ENCODE measurements around the gene PUS1. TPM values are rescaled to one million over a fixed set of nuclear protein-coding genes. Genes with fewer than 3 reads are reported as not detected.
"Not testable (repeated sequence)": the region's sequence is repeated elsewhere in the genome, so short reads cannot be mapped to it uniquely, and the experiment has no call there.

The PUS1 gene
- total and polyA plus RNA-seq, 2 donors (not counting 1 experiment from before 2014, with no cell fraction given) = 50.1 to 99.5 TPM

DNA sequence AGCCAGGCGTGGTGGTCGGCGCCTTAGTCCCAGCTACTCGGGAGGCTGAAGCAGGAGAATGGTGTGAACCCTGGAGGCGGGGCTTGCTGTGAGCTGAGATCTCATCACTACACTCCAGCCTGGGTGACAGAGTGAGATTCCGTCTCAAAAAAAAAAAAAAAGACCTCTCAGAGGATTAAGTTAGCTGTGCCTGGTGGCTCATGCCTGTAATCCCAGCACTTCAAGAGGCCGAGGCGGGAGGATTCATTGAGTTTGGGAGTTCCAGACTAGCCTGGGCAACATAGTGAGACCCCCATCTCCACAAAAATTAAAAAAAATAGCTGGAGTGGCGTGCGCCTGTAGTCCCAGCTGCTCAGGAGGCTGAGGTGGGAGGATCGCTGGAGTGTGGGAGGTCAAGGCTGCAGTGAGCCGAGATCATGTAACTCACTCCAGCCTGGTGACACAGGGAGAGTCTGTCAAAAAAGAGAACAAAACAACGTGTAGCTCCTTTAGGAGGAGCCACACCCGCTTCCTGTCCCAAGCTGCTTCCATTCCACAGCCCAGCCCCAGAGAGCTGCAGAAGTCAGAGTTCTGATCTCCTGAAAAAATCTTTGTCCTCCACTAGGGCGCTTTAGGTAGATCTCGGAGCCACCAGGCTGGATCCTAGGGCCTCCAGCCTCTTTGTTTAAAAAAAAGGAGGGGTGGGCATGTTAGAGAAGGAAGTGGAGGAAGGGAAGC is 46.1 kb upstream of the PUS1 start:
- Mint-ChIP-seq H3K27ac (no peak overlapping the region), H3K4me3 (no peak overlapping the region), H3K27me3 (peaks cover 6% of the 10 kb centered on the region), H3K9me3 (ENCODE audit: insufficient read depth) (peaks cover 6% of the 10 kb centered on the region), H3K4me1 (no peaks in the 10 kb centered on the region)
- WGBS (ENCODE audit: insufficient coverage) = 85% methylated on average over 8 of the region's 16 CpGs
- no peaks in the 10 kb centered on the region for H3K36me3 ChIP-seq (replicated peaks in 1 of 2; ENCODE audit: control extremely low read depth in 1 of 2, control insufficient read depth in 1 of 2, extremely low read depth in 1 of 2, insufficient read depth in 2 of 2, low read length in 1 of 2)
- no peak overlapping the region for H3K9ac ChIP-seq (ENCODE audit: low read length)
- H3K4me2 ChIP-seq (replicated peaks; ENCODE audit: low read depth, low read length, poor library complexity, severe bottlenecking) = no peak overlapping the region
- peaks cover 0 to 3% of the 10 kb centered on the region in 2 donors for H3K4me1 ChIP-seq (ENCODE audit: control insufficient read depth in 2 of 2, insufficient read depth in 2 of 2, low read length in 2 of 2)
- intact Hi-C loops (cut with micrococcal nuclease) = no loop called here
- H3K79me2 ChIP-seq (ENCODE audit: control insufficient read depth, insufficient read depth, low read length) = no peaks in the 10 kb centered on the region
- ChIA-PET CTCF (no interaction called here), POLR2A (no interaction called here)
- H3K4me3 ChIP-seq (ENCODE audit: control extremely low read depth in 1 of 5, extremely low read depth in 1 of 5, insufficient read depth in 1 of 5, low read depth in 2 of 5, low read length in 4 of 5) = no peak overlapping the region
- H3K27ac ChIP-seq (ENCODE audit: low read length in 2 of 2) = no peak overlapping the region
- TF ChIP-seq, protein P1, sequence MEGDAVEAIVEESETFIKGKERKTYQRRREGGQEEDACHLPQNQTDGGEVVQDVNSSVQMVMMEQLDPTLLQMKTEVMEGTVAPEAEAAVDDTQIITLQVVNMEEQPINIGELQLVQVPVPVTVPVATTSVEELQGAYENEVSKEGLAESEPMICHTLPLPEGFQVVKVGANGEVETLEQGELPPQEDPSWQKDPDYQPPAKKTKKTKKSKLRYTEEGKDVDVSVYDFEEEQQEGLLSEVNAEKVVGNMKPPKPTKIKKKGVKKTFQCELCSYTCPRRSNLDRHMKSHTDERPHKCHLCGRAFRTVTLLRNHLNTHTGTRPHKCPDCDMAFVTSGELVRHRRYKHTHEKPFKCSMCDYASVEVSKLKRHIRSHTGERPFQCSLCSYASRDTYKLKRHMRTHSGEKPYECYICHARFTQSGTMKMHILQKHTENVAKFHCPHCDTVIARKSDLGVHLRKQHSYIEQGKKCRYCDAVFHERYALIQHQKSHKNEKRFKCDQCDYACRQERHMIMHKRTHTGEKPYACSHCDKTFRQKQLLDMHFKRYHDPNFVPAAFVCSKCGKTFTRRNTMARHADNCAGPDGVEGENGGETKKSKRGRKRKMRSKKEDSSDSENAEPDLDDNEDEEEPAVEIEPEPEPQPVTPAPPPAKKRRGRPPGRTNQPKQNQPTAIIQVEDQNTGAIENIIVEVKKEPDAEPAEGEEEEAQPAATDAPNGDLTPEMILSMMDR (IDR thresholded peaks at IDR 0.05) = no peak
- no peak for TF ChIP-seq EZH2 (IDR thresholded peaks at IDR 0.05; ENCODE audit: borderline replicate concordance, insufficient read depth, low read depth, low read length, poor library complexity, severe bottlenecking)
- H3K27me3 ChIP-seq (replicated peaks in 1 of 4; ENCODE audit: control extremely low read depth in 1 of 4, control insufficient read depth in 3 of 4, insufficient read depth in 4 of 4, low read length in 3 of 4) = no peaks in the 10 kb centered on the region
- ATAC-seq (ENCODE audit: low read depth) (no peak), DNase-seq (no peak)
- H4K20me1 ChIP-seq (ENCODE audit: control insufficient read depth, insufficient read depth, low read length, poor library complexity, severe bottlenecking) = no peaks in the 10 kb centered on the region
- H3K9me3 ChIP-seq (ENCODE audit: control extremely low read depth in 1 of 3, control insufficient read depth in 2 of 3, insufficient read depth in 1 of 3, low read length in 2 of 3) = peaks cover 0 to 4% (median 3%) of the 10 kb centered on the region in 3 donors
- H2AFZ ChIP-seq (ENCODE audit: insufficient read depth, low read depth, low read length, poor library complexity, severe bottlenecking) = no peak overlapping the region

DNA sequence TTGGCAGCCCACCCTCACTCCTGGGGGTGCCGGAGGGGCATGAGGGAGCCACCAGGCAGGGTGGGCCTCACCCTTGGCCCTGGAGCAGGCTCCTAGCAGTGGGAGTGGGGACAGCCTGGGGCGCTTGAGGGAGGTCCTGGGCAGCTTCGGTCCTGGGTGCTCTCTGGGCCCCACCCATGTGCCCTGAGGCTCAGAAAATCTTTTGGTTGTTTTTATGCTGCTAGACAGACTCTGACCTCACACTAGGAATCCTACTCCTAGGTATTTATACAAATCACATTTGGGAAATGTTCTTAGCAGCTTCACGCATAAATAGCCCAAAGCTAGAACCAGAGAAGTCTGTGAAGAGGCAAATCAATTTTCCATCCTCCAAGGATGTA is 45.6 kb upstream of the PUS1 start:
- Histone ChIP-seq H3K4me2 (replicated peaks; ENCODE audit: low read depth, low read length, poor library complexity, severe bottlenecking) (no peak overlapping the region), H3K4me1 (ENCODE audit: control insufficient read depth in 2 of 2, insufficient read depth in 2 of 2, low read length in 2 of 2) (peaks cover 0 to 3% of the 10 kb centered on the region in 2 donors), H4K20me1 (ENCODE audit: control insufficient read depth, insufficient read depth, low read length, poor library complexity, severe bottlenecking) (no peaks in the 10 kb centered on the region), H3K9me3 (ENCODE audit: control extremely low read depth in 1 of 3, control insufficient read depth in 2 of 3, insufficient read depth in 1 of 3, low read length in 2 of 3) (peaks cover 0 to 4% (median 3%) of the 10 kb centered on the region in 3 donors), H3K27me3 (replicated peaks in 1 of 4; ENCODE audit: control extremely low read depth in 1 of 4, control insufficient read depth in 3 of 4, insufficient read depth in 4 of 4, low read length in 3 of 4) (no peaks in the 10 kb centered on the region), H3K4me3 (ENCODE audit: control extremely low read depth in 1 of 5, extremely low read depth in 1 of 5, insufficient read depth in 1 of 5, low read depth in 2 of 5, low read length in 4 of 5) (no peak overlapping the region), H3K27ac (ENCODE audit: low read length in 2 of 2) (no peak overlapping the region), H2AFZ (ENCODE audit: insufficient read depth, low read depth, low read length, poor library complexity, severe bottlenecking) (no peak overlapping the region), H3K36me3 (replicated peaks in 1 of 2; ENCODE audit: control extremely low read depth in 1 of 2, control insufficient read depth in 1 of 2, extremely low read depth in 1 of 2, insufficient read depth in 2 of 2, low read length in 1 of 2) (no peaks in the 10 kb centered on the region), H3K9ac (ENCODE audit: low read length) (no peak overlapping the region), H3K79me2 (ENCODE audit: control insufficient read depth, insufficient read depth, low read length) (no peaks in the 10 kb centered on the region)
- no peaks in the 10 kb centered on the region for H3K4me1 Mint-ChIP-seq
- no peak overlapping the region for H3K27ac Mint-ChIP-seq
- intact Hi-C loops (cut with micrococcal nuclease) = no loop called here
- ATAC-seq (ENCODE audit: low read depth) (no peak), DNase-seq (no peak)
- CTCF ChIA-PET = no interaction called here
- 96% methylated on average over 4 of the region's 4 CpGs for WGBS (ENCODE audit: insufficient coverage)
- no peak overlapping the region for H3K4me3 Mint-ChIP-seq
- TF ChIP-seq, protein P1 (IDR thresholded peaks at IDR 0.05) = no peak
- no peak for TF ChIP-seq EZH2 (IDR thresholded peaks at IDR 0.05; ENCODE audit: borderline replicate concordance, insufficient read depth, low read depth, low read length, poor library complexity, severe bottlenecking)
- POLR2A ChIA-PET = no interaction called here
- peaks cover 5% of the 10 kb centered on the region for H3K27me3 Mint-ChIP-seq
- H3K9me3 Mint-ChIP-seq (ENCODE audit: insufficient read depth) = peaks cover 6% of the 10 kb centered on the region

DNA sequence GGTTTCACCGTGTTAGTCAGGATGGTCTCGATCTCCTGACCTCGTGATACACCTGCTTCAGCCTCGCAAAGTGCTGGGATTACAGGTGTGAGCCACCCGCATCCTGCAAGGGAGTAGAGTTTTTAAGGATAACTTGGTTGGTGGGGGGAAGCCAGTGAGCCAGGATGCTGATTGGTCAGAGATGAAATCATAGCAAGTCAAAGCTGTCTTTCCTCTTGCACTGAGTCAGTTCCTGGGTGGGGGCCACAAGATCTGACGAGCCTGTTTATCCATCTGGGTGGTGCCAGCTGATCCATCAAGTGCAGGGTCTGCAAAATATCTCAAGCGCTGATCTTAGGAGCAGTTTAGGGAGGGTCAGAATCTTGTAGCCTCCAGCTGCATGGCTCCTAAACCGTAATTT is 44.0 kb upstream of the PUS1 start:
- intact Hi-C loops (cut with micrococcal nuclease) = not testable (repeated sequence)
- H3K27me3 Mint-ChIP-seq = peaks cover 13% of the 10 kb centered on the region
- WGBS (ENCODE audit: insufficient coverage) = 92% methylated on average over 7 of the region's 8 CpGs

More for the DNA sequence above, 44.0 kb upstream of the PUS1 start:
- H3K9ac ChIP-seq (ENCODE audit: low read length); H2AFZ ChIP-seq (ENCODE audit: insufficient read depth, low read depth, low read length, poor library complexity, severe bottlenecking); H3K27me3 ChIP-seq (replicated peaks in 1 of 4; ENCODE audit: control extremely low read depth in 1 of 4, control insufficient read depth in 3 of 4, insufficient read depth in 4 of 4, low read length in 3 of 4); H3K9me3 Mint-ChIP-seq (ENCODE audit: insufficient read depth); ATAC-seq (ENCODE audit: low read depth); H3K79me2 ChIP-seq (ENCODE audit: control insufficient read depth, insufficient read depth, low read length); H3K4me1 ChIP-seq (ENCODE audit: control insufficient read depth in 2 of 2, insufficient read depth in 2 of 2, low read length in 2 of 2); H3K4me3 ChIP-seq (ENCODE audit: control extremely low read depth in 1 of 5, extremely low read depth in 1 of 5, insufficient read depth in 1 of 5, low read depth in 2 of 5, low read length in 4 of 5); POLR2A ChIA-PET; H3K4me3 Mint-ChIP-seq; CTCF ChIA-PET; H3K9me3 ChIP-seq (ENCODE audit: control extremely low read depth in 1 of 3, control insufficient read depth in 2 of 3, insufficient read depth in 1 of 3, low read length in 2 of 3); H3K27ac Mint-ChIP-seq; DNase-seq; H3K4me1 Mint-ChIP-seq; H4K20me1 ChIP-seq (ENCODE audit: control insufficient read depth, insufficient read depth, low read length, poor library complexity, severe bottlenecking); H3K4me2 ChIP-seq (replicated peaks; ENCODE audit: low read depth, low read length, poor library complexity, severe bottlenecking); H3K27ac ChIP-seq (ENCODE audit: low read length in 2 of 2); H3K36me3 ChIP-seq (replicated peaks in 1 of 2; ENCODE audit: control extremely low read depth in 1 of 2, control insufficient read depth in 1 of 2, extremely low read depth in 1 of 2, insufficient read depth in 2 of 2, low read length in 1 of 2): not testable (repeated sequence)
